SU-DHL-6 (cell line): ENCODE results near the gene LMAN2L.
A peak's percentile ranks its signal among the peaks of the same experiment; 100 is the strongest.

Source experiments
- H2AFZ ChIP-seq: fragments of 200-600 bp; sonication (generic); 2 replicates; pipeline ENCODE4 v1.6.1; 2014; ENCODE audit warnings: low read depth, mild to moderate bottlenecking, moderate library complexity, mixed read lengths, antibody characterized with exemption, low read length; ENCODE audit not compliant: severe bottlenecking
- H3F3A ChIP-seq: fragments of 200-600 bp; shearing (Covaris generic); 2 replicates; pipeline ENCODE4 v1.6.0; 2016; ENCODE audit warnings: antibody characterized with exemption, mild to moderate bottlenecking; ENCODE audit not compliant: insufficient read depth
- H3K27ac ChIP-seq: fragments of 200-600 bp; sonication (generic); 2 replicates; pipeline ENCODE4 v1.5.1; 2016; ENCODE audit warnings: low read depth, mild to moderate bottlenecking, low read length, moderate library complexity, mixed read lengths
- H3K27me3 ChIP-seq: fragments of 200-600 bp; sonication (generic), shearing (Covaris generic); 2 replicates; pipeline ENCODE4 v1.6.0; 2014; ENCODE audit warnings: mild to moderate bottlenecking, low read length
- H3K36me3 ChIP-seq: fragments of 200-600 bp; sonication (generic); 2 replicates; pipeline ENCODE4 v1.6.1; 2014; ENCODE audit warnings: mild to moderate bottlenecking, low read length, mixed read lengths
- H3K4me2 ChIP-seq: fragments of 300-600, 200-600 bp; shearing (Covaris generic), sonication (generic); 2 replicates; pipeline ENCODE4 v1.6.0; 2014; ENCODE audit warnings: low read length, low read depth, mild to moderate bottlenecking; ENCODE audit not compliant: poor library complexity, severe bottlenecking
- H3K4me3 ChIP-seq: fragments of 200-600 bp; sonication (generic); 2 replicates; pipeline ENCODE4 v1.5.1; 2014; ENCODE audit warnings: antibody characterized with exemption, low read length, mild to moderate bottlenecking, mixed read lengths; ENCODE audit not compliant: insufficient read depth, poor library complexity, severe bottlenecking
- H3K79me2 ChIP-seq: fragments of 200-600 bp; sonication (generic); 2 replicates; pipeline ENCODE4 v1.6.1; 2014; ENCODE audit warnings: mild to moderate bottlenecking, low read length, moderate library complexity; ENCODE audit not compliant: insufficient read depth
- H3K9ac ChIP-seq: fragments of 200-600 bp; sonication (generic); 2 replicates; pipeline ENCODE4 v1.7.0; 2014; ENCODE audit warnings: mild to moderate bottlenecking, low read length
- H3K9me2 ChIP-seq: fragments of 200-600 bp; sonication (generic); replicated peaks from 2 replicates; pipeline ENCODE4 v1.6.1; 2014; ENCODE audit warnings: low read length; ENCODE audit not compliant: insufficient read depth
- H3K9me3 ChIP-seq: fragments of 200-600 bp; sonication (generic); 2 replicates; pipeline ENCODE4 v1.6.1; 2014; ENCODE audit warnings: low read length, mixed read lengths; ENCODE audit not compliant: insufficient read depth
- H4K20me1 ChIP-seq: fragments of 200-600 bp; sonication (generic); 2 replicates; pipeline ENCODE4 v1.6.1; 2014; ENCODE audit warnings: low read depth, mild to moderate bottlenecking, antibody characterized with exemption, low read length, moderate library complexity, mixed read lengths
- EZH2phosphoT487 ChIP-seq: fragments of 200-600 bp; sonication (generic), shearing (Covaris generic); conservative IDR thresholded peaks from 2 replicates; pipeline ENCODE4 v1.6.1; 2018; ENCODE audit warnings: mild to moderate bottlenecking, antibody characterized with exemption, low read length, moderate library complexity, mixed read lengths
- TF ChIP-seq, protein P1 (sequence below): fragments of 200-600 bp; sonication (generic); IDR thresholded peaks from one replicate; pipeline ENCODE4 v1.5.1; 2017; ENCODE audit warnings: antibody characterized with exemption, mild to moderate bottlenecking, low read length, moderate library complexity; ENCODE audit not compliant: insufficient read depth, poor library complexity, severe bottlenecking

LMAN2L gene

DNA sequence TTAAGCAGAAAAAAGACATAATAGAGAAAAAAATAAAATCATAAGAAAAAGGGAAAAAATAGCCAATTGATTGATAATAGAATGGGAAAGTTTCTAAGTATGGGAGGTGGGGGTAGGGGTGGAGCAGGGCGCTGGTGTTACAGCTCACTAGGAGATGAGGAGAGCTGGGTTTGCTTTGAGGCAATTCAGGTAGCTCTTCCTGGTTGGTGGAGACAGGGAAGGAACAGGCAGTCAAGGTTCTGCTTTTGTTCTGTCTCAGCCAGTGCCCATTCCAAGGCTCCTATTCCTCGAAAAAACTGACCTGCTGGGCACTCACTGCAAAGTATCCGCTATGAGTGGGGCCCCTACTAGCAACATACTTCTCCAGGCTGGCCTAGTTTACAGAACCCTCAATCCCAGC lies 19.1 kb upstream of the LMAN2L start:
- H3K9me2 ChIP-seq, result no peaks in the 10 kb centered on the region
- H3K27me3 ChIP-seq, result no peaks in the 10 kb centered on the region
- H3K36me3 ChIP-seq, result no peaks in the 10 kb centered on the region
- H3K79me2 ChIP-seq, result no peaks in the 10 kb centered on the region
- H2AFZ ChIP-seq, result peak overlapping the region; percentile 36
- H4K20me1 ChIP-seq, result no peaks in the 10 kb centered on the region
- no peak overlapping the region for H3K27ac ChIP-seq
- peaks cover 3% of the 10 kb centered on the region; the same call in 1 of the 2 replicates for H3F3A ChIP-seq
- no peak overlapping the region for H3K9ac ChIP-seq
- no peak overlapping the region for H3K4me3 ChIP-seq
- H3K4me2 ChIP-seq, result no peak overlapping the region
- TF ChIP-seq EZH2phosphoT487, result no peak
- TF ChIP-seq, protein P1, sequence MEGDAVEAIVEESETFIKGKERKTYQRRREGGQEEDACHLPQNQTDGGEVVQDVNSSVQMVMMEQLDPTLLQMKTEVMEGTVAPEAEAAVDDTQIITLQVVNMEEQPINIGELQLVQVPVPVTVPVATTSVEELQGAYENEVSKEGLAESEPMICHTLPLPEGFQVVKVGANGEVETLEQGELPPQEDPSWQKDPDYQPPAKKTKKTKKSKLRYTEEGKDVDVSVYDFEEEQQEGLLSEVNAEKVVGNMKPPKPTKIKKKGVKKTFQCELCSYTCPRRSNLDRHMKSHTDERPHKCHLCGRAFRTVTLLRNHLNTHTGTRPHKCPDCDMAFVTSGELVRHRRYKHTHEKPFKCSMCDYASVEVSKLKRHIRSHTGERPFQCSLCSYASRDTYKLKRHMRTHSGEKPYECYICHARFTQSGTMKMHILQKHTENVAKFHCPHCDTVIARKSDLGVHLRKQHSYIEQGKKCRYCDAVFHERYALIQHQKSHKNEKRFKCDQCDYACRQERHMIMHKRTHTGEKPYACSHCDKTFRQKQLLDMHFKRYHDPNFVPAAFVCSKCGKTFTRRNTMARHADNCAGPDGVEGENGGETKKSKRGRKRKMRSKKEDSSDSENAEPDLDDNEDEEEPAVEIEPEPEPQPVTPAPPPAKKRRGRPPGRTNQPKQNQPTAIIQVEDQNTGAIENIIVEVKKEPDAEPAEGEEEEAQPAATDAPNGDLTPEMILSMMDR, result no peak
- H3K9me3 ChIP-seq, result no peaks in the 10 kb centered on the region

GRCh38 chr2:96757477-96757860 lies 17.6 kb upstream of the LMAN2L start:
- Histone ChIP-seq H3K4me3 (no peak overlapping the region), H3K9ac (no peak overlapping the region), H4K20me1 (no peaks in the 10 kb centered on the region), H3K27ac (no peak overlapping the region), H3K9me3 (no peaks in the 10 kb centered on the region), H3K79me2 (no peaks in the 10 kb centered on the region), H3K27me3 (no peaks in the 10 kb centered on the region), H3F3A (peaks cover 3% of the 10 kb centered on the region; the same call in 1 of the 2 replicates), H3K4me2 (no peak overlapping the region), H3K9me2 (no peaks in the 10 kb centered on the region), H3K36me3 (no peaks in the 10 kb centered on the region), H2AFZ (no peak overlapping the region)
- TF ChIP-seq EZH2phosphoT487, result no peak
- TF ChIP-seq, protein P1, result no peak

DNA sequence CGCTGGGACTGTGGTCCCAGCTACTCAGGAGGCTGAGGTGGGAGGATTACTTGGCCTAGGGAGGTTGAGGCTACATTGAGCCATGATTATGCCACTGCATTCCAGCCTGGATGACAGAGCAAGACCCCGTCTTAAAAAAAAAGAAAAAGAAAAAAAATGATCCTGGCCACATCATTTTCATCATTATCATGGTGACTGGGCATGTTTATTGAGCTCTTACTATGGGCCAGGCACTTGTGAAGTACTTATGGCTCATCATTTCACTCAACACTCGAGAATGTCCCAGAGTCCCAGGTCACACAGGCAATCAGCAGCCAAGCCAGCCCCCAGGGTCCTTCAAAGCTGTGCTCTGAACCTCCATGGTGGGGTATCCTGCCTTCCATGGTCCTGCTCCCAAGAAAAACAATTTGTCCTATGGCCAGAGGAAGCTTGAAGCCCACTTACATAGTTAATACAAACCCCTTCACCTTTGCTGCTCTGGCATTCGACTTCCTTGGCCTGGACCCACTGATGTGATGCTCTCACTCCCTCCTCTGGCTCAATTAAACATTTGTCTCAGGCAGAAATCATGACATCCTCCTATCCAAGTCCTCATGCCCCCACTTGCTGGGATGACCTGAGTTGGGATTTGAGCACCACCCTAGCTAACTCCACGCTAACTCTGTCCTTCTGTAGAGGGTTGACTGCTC lies 17.1 kb upstream of the LMAN2L start:
- no peak overlapping the region for H3K4me3 ChIP-seq
- H3K27me3 ChIP-seq, result no peaks in the 10 kb centered on the region
- no peak overlapping the region for H3K27ac ChIP-seq
- H2AFZ ChIP-seq, result no peak overlapping the region
- H4K20me1 ChIP-seq, result no peaks in the 10 kb centered on the region
- H3K36me3 ChIP-seq, result no peaks in the 10 kb centered on the region
- H3K79me2 ChIP-seq, result no peaks in the 10 kb centered on the region
- peaks cover 3% of the 10 kb centered on the region; the same call in 1 of the 2 replicates for H3F3A ChIP-seq
- H3K9me2 ChIP-seq, result no peaks in the 10 kb centered on the region
- no peak overlapping the region for H3K4me2 ChIP-seq
- H3K9ac ChIP-seq, result no peak overlapping the region
- no peak for TF ChIP-seq EZH2phosphoT487
- TF ChIP-seq, protein P1, result no peak
- no peaks in the 10 kb centered on the region for H3K9me3 ChIP-seq
